H9 (cell line): ENCODE results near the gene SPATA3. TPM values are rescaled to one million over a fixed set of nuclear protein-coding genes. Genes with fewer than 3 reads are reported as not detected.

ENCODE experiments used
- DNase-seq: peaks from one replicate; pipeline ENCODE4 v3.0.0-alpha.2; 2017
- H2AFZ ChIP-seq: one replicate; pipeline ENCODE4 v1.6.1; 2013; ENCODE audit warnings: mild to moderate bottlenecking, low read length, control low read depth, moderate library complexity
- H2AK5ac ChIP-seq: 2 replicates; pipeline ENCODE4 v1.6.1; 2013; ENCODE audit warnings: low read length, control low read depth, mixed read lengths; ENCODE audit not compliant: insufficient read length
- H2BK120ac ChIP-seq: one replicate; pipeline ENCODE4 v1.6.1; 2013; ENCODE audit warnings: low read depth, mild to moderate bottlenecking, low read length, control low read depth, inconsistent platforms; ENCODE audit not compliant: poor library complexity, severe bottlenecking
- H2BK12ac ChIP-seq: 2 replicates; pipeline ENCODE4 v1.6.1; 2013; ENCODE audit warnings: low read length, control low read depth, mixed read lengths, low read depth; ENCODE audit not compliant: insufficient read length
- H2BK15ac ChIP-seq: 2 replicates; pipeline ENCODE4 v1.6.1; 2013; ENCODE audit warnings: low read depth, low read length, control low read depth
- H2BK20ac ChIP-seq: one replicate; pipeline ENCODE4 v1.6.1; 2013; ENCODE audit warnings: low read depth, mild to moderate bottlenecking, low read length, control low read depth, inconsistent platforms; ENCODE audit not compliant: poor library complexity, severe bottlenecking
- H2BK5ac ChIP-seq: 2 replicates; pipeline ENCODE4 v1.6.1; 2013; ENCODE audit warnings: low read length, control low read depth, mixed read lengths; ENCODE audit not compliant: insufficient read length
- H3K14ac ChIP-seq: 2 replicates; pipeline ENCODE4 v1.6.1; 2013; ENCODE audit warnings: low read length, control low read depth; ENCODE audit not compliant: insufficient read depth
- H3K18ac ChIP-seq: 2 replicates; pipeline ENCODE4 v1.6.1; 2013; ENCODE audit warnings: low read depth, mild to moderate bottlenecking, mixed read lengths, low read length, control low read depth; ENCODE audit not compliant: insufficient read length
- H3K23ac ChIP-seq: 2 replicates; pipeline ENCODE4 v1.6.1; 2013; ENCODE audit warnings: low read length, control low read depth, mixed read lengths, low read depth; ENCODE audit not compliant: insufficient read length
- H3K23me2 ChIP-seq: 2 replicates; pipeline ENCODE4 v1.6.1; 2013; ENCODE audit warnings: low read depth, mild to moderate bottlenecking, mixed read lengths, low read length, control low read depth; ENCODE audit not compliant: insufficient read length, poor library complexity, severe bottlenecking
- H3K27ac ChIP-seq: 2 replicates; pipeline ENCODE4 v1.5.1; 2013; ENCODE audit warnings: low read length, control low read depth, mixed read lengths, low read depth; ENCODE audit not compliant: insufficient read length
- H3K27me3 ChIP-seq: 2 replicates; pipeline ENCODE4 v1.6.1; 2013; ENCODE audit warnings: low read length, control low read depth, inconsistent platforms; ENCODE audit not compliant: insufficient read depth
- H3K4ac ChIP-seq: 2 replicates; pipeline ENCODE4 v1.6.1; 2013; ENCODE audit warnings: low read depth, mild to moderate bottlenecking, control low read depth, inconsistent platforms, low read length, moderate library complexity
- H3K4me1 ChIP-seq: 2 replicates; pipeline ENCODE4 v1.6.1; 2013; ENCODE audit warnings: low read length, control low read depth, inconsistent platforms; ENCODE audit not compliant: insufficient read depth
- H3K4me2 ChIP-seq: 2 replicates; pipeline ENCODE4 v1.6.1; 2013; ENCODE audit warnings: low read length, control low read depth, mixed read lengths; ENCODE audit not compliant: insufficient read length, insufficient read depth
- H3K56ac ChIP-seq: 2 replicates; pipeline ENCODE4 v1.6.1; 2013; ENCODE audit warnings: low read depth, mild to moderate bottlenecking, mixed read lengths, low read length, control low read depth; ENCODE audit not compliant: insufficient read length
- H3K79me1 ChIP-seq: 2 replicates; pipeline ENCODE4 v1.6.1; 2013; ENCODE audit warnings: low read depth, mild to moderate bottlenecking, moderate library complexity, low read length, control low read depth, inconsistent platforms; ENCODE audit not compliant: insufficient read depth, poor library complexity, severe bottlenecking
- H3K79me2 ChIP-seq: 2 replicates; pipeline ENCODE4 v1.6.1; 2013; ENCODE audit warnings: low read length, control low read depth, inconsistent platforms; ENCODE audit not compliant: insufficient read depth
- H3K9ac ChIP-seq: 2 replicates; pipeline ENCODE4 v1.6.1; 2013; ENCODE audit warnings: low read length, control low read depth, mixed read lengths; ENCODE audit not compliant: insufficient read length; ENCODE audit errors: extremely low read depth
- H3K9me3 ChIP-seq: one replicate; pipeline ENCODE4 v1.6.1; 2013; ENCODE audit warnings: low read depth, low read length, inconsistent platforms; ENCODE audit not compliant: control insufficient read depth
- H3T11ph ChIP-seq: one replicate; pipeline ENCODE4 v1.6.1; 2013; ENCODE audit warnings: mild to moderate bottlenecking, low read length, control low read depth, inconsistent platforms
- H4K20me1 ChIP-seq: one replicate; pipeline ENCODE4 v1.6.1; 2013; ENCODE audit not compliant: control insufficient read depth, insufficient read length, insufficient read depth
- H4K5ac ChIP-seq: 2 replicates; pipeline ENCODE4 v1.6.1; 2013; ENCODE audit warnings: low read depth, mild to moderate bottlenecking, mixed read lengths, low read length, control low read depth; ENCODE audit not compliant: insufficient read length
- H4K8ac ChIP-seq: replicated peaks from 2 replicates; pipeline ENCODE4 v1.6.1; 2013; ENCODE audit warnings: low read length, control low read depth, mixed read lengths, low read depth; ENCODE audit not compliant: insufficient read length
- H4K91ac ChIP-seq: 2 replicates; pipeline ENCODE4 v1.6.1; 2013; ENCODE audit warnings: low read depth, mild to moderate bottlenecking, moderate library complexity, mixed read lengths, low read length, control low read depth; ENCODE audit not compliant: insufficient read length
- H3K27ac Mint-ChIP-seq, 3 experiments: 2 replicates in 2 of 3; 3 replicates in 1 of 3; pipeline ENCODE4 v1.8.0; 2020 to 2021; ENCODE audit warnings: mixed read lengths in 3 of 3, mild to moderate bottlenecking in 1 of 3, moderate library complexity in 1 of 3
- H3K27me3 Mint-ChIP-seq: 2 replicates; pipeline ENCODE4 v1.8.0; 2021; ENCODE audit warnings: low read depth, mild to moderate bottlenecking, moderate library complexity, mixed read lengths
- H3K36me3 Mint-ChIP-seq, 3 experiments: 2 replicates in 2 of 3; 3 replicates in 1 of 3; pipeline ENCODE4 v1.8.0; 2020 to 2021; ENCODE audit warnings: low read depth in 3 of 3, mixed read lengths in 3 of 3; ENCODE audit not compliant: insufficient read depth in 1 of 3
- H3K4me1 Mint-ChIP-seq, 2 experiments: 2 replicates each; pipeline ENCODE4 v1.8.0; 2020; ENCODE audit warnings: mixed read lengths in 2 of 2
- H3K4me3 Mint-ChIP-seq, 2 experiments: 2 replicates in 1 of 2; 3 replicates in 1 of 2; pipeline ENCODE4 v1.8.0; 2020 to 2021; ENCODE audit warnings: mild to moderate bottlenecking in 2 of 2, mixed read lengths in 2 of 2, moderate library complexity in 1 of 2
- H3K9me3 Mint-ChIP-seq, 2 experiments: 2 replicates in 1 of 2; 3 replicates in 1 of 2; pipeline ENCODE4 v1.8.0; 2020; ENCODE audit warnings: mild to moderate bottlenecking in 2 of 2, mixed read lengths in 2 of 2, moderate library complexity in 1 of 2
- WGBS: extraction: QIAGEN DNeasy Blood & Tissue Kit; methylation state at CpG from one replicate; pipeline ENCODE4 v1.1.7; 2013; ENCODE audit warnings: missing lambda C conversion rate, low lambda C conversion rate, mixed read lengths; ENCODE audit not compliant: insufficient read length; ENCODE audit errors: extremely low coverage; 5-methylcytosine and 5-hydroxymethylcytosine counted together
- total RNA-seq: library from RNA; stranded (reverse); gene quantifications from 2 replicates; pipeline ENCODE4 v1.2.1, GENCODE V29; 2021
- TF ChIP-seq, protein P1 (sequence below): fragments of 200-600 bp; sonication (generic); conservative IDR thresholded peaks from 3 replicates; pipeline ENCODE4 v1.8.0; 2021; ENCODE audit warnings: antibody characterized with exemption, mild to moderate bottlenecking

The SPATA3 gene
- total RNA-seq, 1 experiment from 2014 or later = not detected

DNA sequence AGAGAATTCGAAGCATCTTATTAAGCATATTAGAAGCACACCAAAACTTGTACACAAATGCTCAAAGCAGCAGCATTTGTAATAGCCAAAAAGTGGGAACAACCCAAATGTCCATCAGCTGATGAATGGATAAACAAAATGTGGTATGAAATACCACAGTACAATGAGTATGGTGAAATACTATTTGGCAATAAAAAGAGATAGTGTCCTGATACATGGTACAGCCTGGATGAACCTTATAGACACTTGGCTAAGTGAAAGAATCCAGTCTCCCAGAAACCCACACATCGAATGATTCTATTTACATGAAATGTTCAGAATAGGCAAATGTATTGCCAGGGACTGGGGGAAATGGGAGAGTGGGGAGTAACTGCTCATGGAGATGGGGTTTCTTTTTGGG is 3.0 kb downstream of the SPATA3 start:
- H2BK15ac ChIP-seq = no peak overlapping the region
- H2AK5ac ChIP-seq = no peak overlapping the region
- H3K56ac ChIP-seq = no peak overlapping the region
- H2BK12ac ChIP-seq = no peak overlapping the region
- H4K8ac ChIP-seq = no peak overlapping the region
- no peak overlapping the region for H4K91ac ChIP-seq
- H3K23me2 ChIP-seq = no peaks in the 10 kb centered on the region
- H2BK120ac ChIP-seq = no peak overlapping the region
- Mint-ChIP-seq H3K27ac (no peak overlapping the region), H3K27me3 (peaks cover 62% of the 10 kb centered on the region), H3K9me3 (peaks cover 4 to 5% of the 10 kb centered on the region in 2 experiments; a peak in 2 of 5 replicates), H3K36me3 (no peaks in the 10 kb centered on the region; a peak in 3 of 7 replicates), H3K4me1 (peaks cover 4 to 8% of the 10 kb centered on the region in 2 experiments; a peak in 2 of 4 replicates), H3K4me3 (no peak overlapping the region; a peak in 1 of 5 replicates)
- H3K4ac ChIP-seq = no peak overlapping the region
- peaks cover 3% of the 10 kb centered on the region for H3K9me3 ChIP-seq
- H3K14ac ChIP-seq = no peak overlapping the region
- TF ChIP-seq, protein P1, sequence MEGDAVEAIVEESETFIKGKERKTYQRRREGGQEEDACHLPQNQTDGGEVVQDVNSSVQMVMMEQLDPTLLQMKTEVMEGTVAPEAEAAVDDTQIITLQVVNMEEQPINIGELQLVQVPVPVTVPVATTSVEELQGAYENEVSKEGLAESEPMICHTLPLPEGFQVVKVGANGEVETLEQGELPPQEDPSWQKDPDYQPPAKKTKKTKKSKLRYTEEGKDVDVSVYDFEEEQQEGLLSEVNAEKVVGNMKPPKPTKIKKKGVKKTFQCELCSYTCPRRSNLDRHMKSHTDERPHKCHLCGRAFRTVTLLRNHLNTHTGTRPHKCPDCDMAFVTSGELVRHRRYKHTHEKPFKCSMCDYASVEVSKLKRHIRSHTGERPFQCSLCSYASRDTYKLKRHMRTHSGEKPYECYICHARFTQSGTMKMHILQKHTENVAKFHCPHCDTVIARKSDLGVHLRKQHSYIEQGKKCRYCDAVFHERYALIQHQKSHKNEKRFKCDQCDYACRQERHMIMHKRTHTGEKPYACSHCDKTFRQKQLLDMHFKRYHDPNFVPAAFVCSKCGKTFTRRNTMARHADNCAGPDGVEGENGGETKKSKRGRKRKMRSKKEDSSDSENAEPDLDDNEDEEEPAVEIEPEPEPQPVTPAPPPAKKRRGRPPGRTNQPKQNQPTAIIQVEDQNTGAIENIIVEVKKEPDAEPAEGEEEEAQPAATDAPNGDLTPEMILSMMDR = no peak
- no peaks in the 10 kb centered on the region for H3K79me2 ChIP-seq
- no peak for DNase-seq
- H2BK20ac ChIP-seq = no peak overlapping the region
- H3K4me2 ChIP-seq = no peak overlapping the region
- no peak overlapping the region for H3K23ac ChIP-seq
- no peaks in the 10 kb centered on the region for H3K79me1 ChIP-seq
- H2BK5ac ChIP-seq = no peak overlapping the region
- no peak overlapping the region for H2AFZ ChIP-seq
- no peak overlapping the region for H4K5ac ChIP-seq
- H3K18ac ChIP-seq = no peak overlapping the region
- WGBS = no CpG with 5 or more reads among the region's 2 CpGs
- no peak overlapping the region for H3K9ac ChIP-seq
- no peaks in the 10 kb centered on the region for H4K20me1 ChIP-seq
- H3T11ph ChIP-seq = no peak overlapping the region
- no peaks in the 10 kb centered on the region for H3K4me1 ChIP-seq
- H3K27ac ChIP-seq = no peak overlapping the region
- H3K27me3 ChIP-seq = no peaks in the 10 kb centered on the region; the same call in 1 of the 2 replicates
